ENCODE measurements around the gene GORASP1.

Gene GORASP1

DNA sequence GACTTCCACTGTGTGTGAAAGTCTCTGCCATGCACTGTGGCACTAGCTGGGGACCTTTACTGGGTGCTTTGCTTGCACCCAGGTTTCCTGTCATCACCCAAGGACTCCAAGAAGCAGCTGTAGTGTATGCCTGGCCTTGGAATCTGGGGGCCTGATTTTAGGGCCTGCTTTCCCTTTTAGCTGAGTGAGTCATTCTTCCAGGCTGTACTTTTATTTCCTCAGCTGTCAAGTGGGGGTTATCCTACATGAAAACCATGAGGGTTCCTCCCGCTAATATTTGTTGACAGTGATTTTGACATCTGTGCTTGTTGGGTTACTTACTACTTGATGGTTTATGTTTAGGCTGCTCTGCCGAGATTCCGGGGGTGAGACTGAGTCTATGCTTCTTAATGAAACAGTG lies 18.5 kb downstream of the GORASP1 start:
- Histone ChIP-seq H3K27me3 (ENCODE audit: control insufficient read depth, insufficient read depth, low read length) (no peaks in the 10 kb centered on the region), H3K4me3 (ENCODE audit: low read length) (no peak overlapping the region), H3K36me3 (ENCODE audit: control insufficient read depth, insufficient read depth, low read length) (peaks cover 34% of the 10 kb centered on the region), H3K4me1 (ENCODE audit: control insufficient read depth, insufficient read depth, low read length) (no peaks in the 10 kb centered on the region), H3K27ac (ENCODE audit: low read depth, low read length) (no peak overlapping the region), H3K9ac (ENCODE audit: low read length) (no peak overlapping the region)

DNA sequence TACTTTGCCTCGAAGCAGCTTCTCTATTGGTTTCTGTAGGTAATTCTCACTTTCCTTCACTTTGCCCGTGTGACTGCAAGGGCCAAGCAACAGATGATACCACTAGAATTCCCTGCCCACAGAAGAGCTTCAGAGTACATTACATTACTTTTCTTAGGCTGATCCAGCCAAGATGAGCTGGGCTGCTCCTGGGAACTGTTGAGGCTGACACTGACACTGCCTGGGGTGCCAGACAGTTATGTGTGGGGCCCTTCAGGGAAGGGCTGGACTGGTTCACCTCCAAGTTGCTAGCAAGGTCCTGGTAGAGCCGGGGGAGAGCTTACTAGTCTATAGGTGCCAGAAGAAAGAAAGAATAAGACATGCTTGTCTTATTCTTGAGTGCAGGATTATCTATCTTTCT lies 19.0 kb downstream of the GORASP1 start:
- H3K4me1 ChIP-seq (ENCODE audit: control insufficient read depth, insufficient read depth, low read length), result no peaks in the 10 kb centered on the region
- peaks cover 33% of the 10 kb centered on the region for H3K36me3 ChIP-seq (ENCODE audit: control insufficient read depth, insufficient read depth, low read length)
- no peak overlapping the region for H3K4me3 ChIP-seq (ENCODE audit: low read length)
- no peak overlapping the region for H3K27ac ChIP-seq (ENCODE audit: low read depth, low read length)
- H3K27me3 ChIP-seq (ENCODE audit: control insufficient read depth, insufficient read depth, low read length), result no peaks in the 10 kb centered on the region
- no peak overlapping the region for H3K9ac ChIP-seq (ENCODE audit: low read length)

DNA sequence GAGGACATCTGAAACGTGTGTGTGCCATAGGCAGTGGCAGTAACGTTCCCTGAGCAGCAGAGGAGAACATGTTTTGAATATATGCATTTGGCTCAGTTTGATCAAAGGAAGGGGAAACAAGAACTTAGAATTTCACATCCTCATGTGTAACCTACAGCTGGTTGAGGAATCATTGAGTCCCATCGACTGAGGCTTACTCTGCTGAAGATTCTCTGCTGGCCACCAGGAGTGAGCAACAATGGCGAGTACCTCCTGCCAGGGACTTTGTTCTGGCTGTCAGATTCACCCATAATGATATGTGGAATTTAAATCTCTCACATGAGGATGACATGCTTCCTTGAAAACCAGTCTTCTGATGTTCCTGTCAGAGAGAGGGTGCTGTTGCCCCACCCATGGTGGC lies 21.3 kb downstream of the GORASP1 start:
- H3K36me3 ChIP-seq (ENCODE audit: control insufficient read depth, insufficient read depth, low read length), result peaks cover 28% of the 10 kb centered on the region
- H3K27ac ChIP-seq (ENCODE audit: low read depth, low read length), result no peak overlapping the region

DNA sequence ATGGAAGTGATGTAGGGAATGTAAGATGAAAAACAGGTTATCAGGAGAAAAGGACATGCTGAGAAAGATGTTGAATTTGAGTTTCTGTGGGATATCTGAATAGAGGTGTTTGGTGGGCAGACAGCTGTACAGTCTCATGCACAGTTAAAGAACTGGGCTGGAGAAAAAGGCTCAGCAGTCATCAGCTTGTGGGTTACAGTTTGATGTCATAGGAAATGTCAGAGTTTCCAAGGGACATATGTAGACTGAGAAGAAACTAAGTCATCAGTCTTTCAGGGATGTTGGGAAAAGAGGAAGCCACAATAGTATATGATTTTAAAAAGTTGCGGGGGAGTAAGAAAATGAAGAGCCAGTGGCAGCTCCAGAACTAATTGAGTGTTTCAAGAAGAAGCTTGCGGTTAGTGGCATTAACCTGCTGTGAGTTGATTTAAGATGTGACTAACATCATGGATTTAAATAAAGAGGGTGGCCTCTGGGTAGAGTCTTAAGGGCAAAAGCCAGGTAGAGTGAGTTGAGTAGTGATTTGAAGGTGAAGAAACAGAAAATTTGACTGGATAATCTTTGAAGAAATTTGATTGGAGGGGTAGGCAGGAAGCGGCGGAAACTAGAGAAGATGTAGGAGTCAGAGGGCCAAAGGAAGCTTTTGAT lies 24.6 kb downstream of the GORASP1 start:
- Histone ChIP-seq H3K27me3 (ENCODE audit: control insufficient read depth, insufficient read depth, low read length) (no peaks in the 10 kb centered on the region), H3K36me3 (ENCODE audit: control insufficient read depth, insufficient read depth, low read length) (peaks cover 15% of the 10 kb centered on the region), H3K27ac (ENCODE audit: low read depth, low read length) (no peak overlapping the region), H3K4me1 (ENCODE audit: control insufficient read depth, insufficient read depth, low read length) (no peaks in the 10 kb centered on the region), H3K4me3 (ENCODE audit: low read length) (no peak overlapping the region), H3K9ac (ENCODE audit: low read length) (no peak overlapping the region)

More for the DNA sequence above, 21.3 kb downstream of the GORASP1 start:
- Histone ChIP-seq H3K4me1 (ENCODE audit: control insufficient read depth, insufficient read depth, low read length) (no peaks in the 10 kb centered on the region), H3K9ac (ENCODE audit: low read length) (no peak overlapping the region), H3K4me3 (ENCODE audit: low read length) (no peak overlapping the region), H3K27me3 (ENCODE audit: control insufficient read depth, insufficient read depth, low read length) (no peaks in the 10 kb centered on the region)

DNA sequence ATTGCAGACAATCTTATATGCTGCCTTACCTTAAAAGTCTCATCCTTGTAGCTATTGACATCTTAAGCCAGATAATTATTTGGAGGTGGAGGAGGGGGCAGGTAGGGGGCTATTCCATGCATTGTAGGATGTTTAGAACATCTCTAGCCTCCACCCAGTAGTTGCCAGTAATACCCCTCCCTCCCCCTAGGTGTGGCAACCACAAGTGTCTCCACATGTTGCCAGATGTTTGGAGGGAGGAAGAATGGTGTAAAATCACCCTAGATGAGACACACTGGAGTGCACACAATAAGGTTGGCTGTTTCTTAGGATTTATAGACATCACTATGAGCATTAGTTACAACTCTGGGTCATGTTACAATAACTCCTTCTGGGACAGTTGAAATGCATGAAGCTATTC lies 27.4 kb downstream of the GORASP1 start:
- Histone ChIP-seq H3K27me3 (ENCODE audit: control insufficient read depth, insufficient read depth, low read length) (no peaks in the 10 kb centered on the region), H3K9ac (ENCODE audit: low read length) (no peak overlapping the region), H3K4me1 (ENCODE audit: control insufficient read depth, insufficient read depth, low read length) (no peaks in the 10 kb centered on the region), H3K36me3 (ENCODE audit: control insufficient read depth, insufficient read depth, low read length) (peaks cover 16% of the 10 kb centered on the region), H3K4me3 (ENCODE audit: low read length) (no peak overlapping the region), H3K27ac (ENCODE audit: low read depth, low read length) (no peak overlapping the region)

DNA sequence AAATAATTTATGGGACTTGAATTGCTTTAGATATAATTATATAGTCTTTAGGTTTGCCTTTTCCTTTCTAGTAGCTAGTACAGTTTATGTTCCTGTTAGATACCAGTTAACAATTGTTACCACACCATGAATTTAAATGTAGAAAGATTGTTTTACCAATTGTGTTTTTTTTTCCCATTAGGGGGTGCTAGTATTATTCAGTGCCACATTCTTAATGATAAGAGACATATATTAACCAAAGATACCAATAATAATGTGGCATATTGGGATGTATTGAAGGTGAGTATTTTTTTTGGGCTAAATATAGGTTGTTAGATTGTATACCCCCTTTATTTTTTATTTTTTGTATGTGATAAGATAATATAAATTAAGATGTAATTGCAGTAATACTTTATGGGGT lies 27.9 kb downstream of the GORASP1 start:
- Histone ChIP-seq H3K36me3 (ENCODE audit: control insufficient read depth, insufficient read depth, low read length) (peaks cover 18% of the 10 kb centered on the region), H3K4me1 (ENCODE audit: control insufficient read depth, insufficient read depth, low read length) (no peaks in the 10 kb centered on the region), H3K27ac (ENCODE audit: low read depth, low read length) (no peak overlapping the region), H3K27me3 (ENCODE audit: control insufficient read depth, insufficient read depth, low read length) (no peaks in the 10 kb centered on the region), H3K4me3 (ENCODE audit: low read length) (no peak overlapping the region), H3K9ac (ENCODE audit: low read length) (no peak overlapping the region)

DNA sequence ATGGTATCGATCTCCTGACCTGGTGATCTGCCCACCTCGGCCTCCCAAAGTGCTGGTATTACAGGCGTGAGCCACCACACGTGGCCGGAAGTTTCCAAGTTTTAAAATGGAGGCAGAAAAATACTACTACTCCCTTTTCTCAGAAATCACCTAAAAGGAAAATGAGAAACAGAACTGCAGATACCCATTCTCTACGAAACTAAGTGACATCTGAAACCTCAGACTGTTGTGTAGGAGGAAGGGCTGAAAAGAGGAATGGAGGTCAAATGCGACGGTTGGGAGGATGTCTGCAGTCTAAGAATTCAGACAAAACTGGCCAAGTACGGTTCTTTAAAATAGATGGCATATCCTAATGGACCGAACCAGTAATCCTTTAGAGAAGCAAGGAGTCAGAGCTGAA lies 31.5 kb downstream of the GORASP1 start:
- Histone ChIP-seq H3K4me1 (ENCODE audit: control insufficient read depth, insufficient read depth, low read length) (no peaks in the 10 kb centered on the region), H3K9ac (ENCODE audit: low read length) (no peak overlapping the region), H3K27me3 (ENCODE audit: control insufficient read depth, insufficient read depth, low read length) (no peaks in the 10 kb centered on the region), H3K27ac (ENCODE audit: low read depth, low read length) (no peak overlapping the region), H3K36me3 (ENCODE audit: control insufficient read depth, insufficient read depth, low read length) (peaks cover 33% of the 10 kb centered on the region), H3K4me3 (ENCODE audit: low read length) (no peak overlapping the region)

DNA sequence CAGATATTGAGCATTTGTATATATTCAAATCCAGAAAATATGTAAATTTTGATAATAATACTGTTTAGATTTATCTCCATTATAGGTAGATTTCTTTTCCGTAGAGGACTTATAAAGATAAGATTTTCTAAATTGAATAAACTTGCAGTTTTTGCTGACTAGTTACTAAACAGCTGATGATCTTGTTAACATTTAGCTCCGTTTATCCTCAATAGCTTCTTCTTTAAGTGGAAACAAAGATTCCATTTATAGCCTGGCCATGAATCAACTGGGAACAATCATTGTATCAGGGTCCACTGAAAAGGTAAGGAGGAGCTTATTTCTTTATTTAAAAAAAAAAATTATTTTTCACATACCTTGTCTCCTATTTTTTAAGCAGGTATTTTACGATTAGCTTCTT lies 38.9 kb downstream of the GORASP1 start:
- Histone ChIP-seq H3K27ac (ENCODE audit: low read depth, low read length) (no peak overlapping the region), H3K4me1 (ENCODE audit: control insufficient read depth, insufficient read depth, low read length) (peaks cover 2% of the 10 kb centered on the region), H3K9ac (ENCODE audit: low read length) (no peak overlapping the region), H3K36me3 (ENCODE audit: control insufficient read depth, insufficient read depth, low read length) (peaks cover 8% of the 10 kb centered on the region), H3K4me3 (ENCODE audit: low read length) (no peak overlapping the region), H3K27me3 (ENCODE audit: control insufficient read depth, insufficient read depth, low read length) (no peaks in the 10 kb centered on the region)

DNA sequence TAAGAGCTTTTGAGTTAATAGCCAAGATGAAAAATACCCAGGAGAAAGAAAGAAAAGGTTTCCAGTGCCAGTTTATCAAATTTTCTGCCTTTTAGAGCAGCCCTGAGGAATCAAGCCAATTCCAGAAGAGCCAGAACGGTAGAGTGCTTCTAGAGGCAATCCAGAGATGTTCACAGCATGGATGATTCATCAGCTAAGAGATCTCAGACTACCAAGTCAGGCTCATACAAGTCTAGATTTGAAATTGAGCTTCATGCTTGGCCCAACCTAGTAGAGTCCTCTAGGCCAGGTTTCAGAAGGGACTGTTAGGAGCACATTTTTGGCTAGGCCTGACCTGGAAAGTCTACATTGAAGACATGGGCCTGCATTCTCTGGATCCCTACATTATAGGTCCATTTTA lies 40.1 kb downstream of the GORASP1 start:
- Histone ChIP-seq H3K4me1 (ENCODE audit: control insufficient read depth, insufficient read depth, low read length) (peaks cover 2% of the 10 kb centered on the region), H3K4me3 (ENCODE audit: low read length) (no peak overlapping the region), H3K9ac (ENCODE audit: low read length) (no peak overlapping the region), H3K36me3 (ENCODE audit: control insufficient read depth, insufficient read depth, low read length) (peaks cover 4% of the 10 kb centered on the region), H3K27ac (ENCODE audit: low read depth, low read length) (no peak overlapping the region), H3K27me3 (ENCODE audit: control insufficient read depth, insufficient read depth, low read length) (no peaks in the 10 kb centered on the region)

DNA sequence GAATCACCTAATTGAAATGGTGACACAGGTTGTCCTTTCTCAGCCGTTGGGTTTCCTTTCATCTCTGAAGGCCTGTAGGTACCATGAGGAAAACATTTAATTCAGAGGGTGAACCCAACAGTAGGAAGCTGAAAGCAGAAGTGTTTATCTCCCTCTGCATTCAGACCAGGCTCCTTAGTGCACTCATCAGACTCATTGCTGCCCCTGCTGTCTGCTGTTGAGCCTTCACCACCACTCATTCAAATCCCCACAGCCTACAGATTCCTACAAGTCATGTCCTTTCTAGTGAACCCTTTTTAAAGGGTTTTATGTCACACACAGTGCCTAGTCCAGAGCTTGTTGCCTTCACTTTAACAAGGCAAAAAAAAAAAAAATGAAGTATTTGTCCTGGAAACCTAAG lies 42.2 kb downstream of the GORASP1 start:
- Histone ChIP-seq H3K36me3 (ENCODE audit: control insufficient read depth, insufficient read depth, low read length) (no peaks in the 10 kb centered on the region), H3K4me3 (ENCODE audit: low read length) (no peak overlapping the region), H3K27me3 (ENCODE audit: control insufficient read depth, insufficient read depth, low read length) (no peaks in the 10 kb centered on the region), H3K9ac (ENCODE audit: low read length) (no peak overlapping the region), H3K27ac (ENCODE audit: low read depth, low read length) (no peak overlapping the region), H3K4me1 (ENCODE audit: control insufficient read depth, insufficient read depth, low read length) (peaks cover 2% of the 10 kb centered on the region)

DNA sequence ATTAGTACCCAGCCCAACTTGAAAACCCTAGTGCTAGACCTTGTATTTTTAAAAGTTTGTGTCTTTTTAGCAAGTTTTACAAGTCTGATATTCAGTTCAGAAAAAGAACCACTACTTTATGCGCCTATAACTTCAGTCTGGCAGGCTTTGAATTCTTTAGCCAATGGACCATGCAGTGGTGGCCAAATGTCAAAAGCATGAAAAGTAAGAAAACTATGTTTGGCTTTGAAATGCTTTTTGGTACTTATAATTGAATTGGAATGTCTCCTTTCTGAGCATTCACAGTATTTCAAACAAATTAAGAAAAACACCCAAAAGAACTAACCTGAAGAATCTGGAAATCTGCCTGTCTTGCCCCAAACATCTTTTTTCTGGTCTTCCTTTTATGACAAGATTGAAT lies 42.8 kb downstream of the GORASP1 start:
- Histone ChIP-seq H3K4me1 (ENCODE audit: control insufficient read depth, insufficient read depth, low read length) (peaks cover 2% of the 10 kb centered on the region), H3K27me3 (ENCODE audit: control insufficient read depth, insufficient read depth, low read length) (no peaks in the 10 kb centered on the region), H3K27ac (ENCODE audit: low read depth, low read length) (no peak overlapping the region), H3K9ac (ENCODE audit: low read length) (no peak overlapping the region), H3K4me3 (ENCODE audit: low read length) (no peak overlapping the region), H3K36me3 (ENCODE audit: control insufficient read depth, insufficient read depth, low read length) (no peaks in the 10 kb centered on the region)

DNA sequence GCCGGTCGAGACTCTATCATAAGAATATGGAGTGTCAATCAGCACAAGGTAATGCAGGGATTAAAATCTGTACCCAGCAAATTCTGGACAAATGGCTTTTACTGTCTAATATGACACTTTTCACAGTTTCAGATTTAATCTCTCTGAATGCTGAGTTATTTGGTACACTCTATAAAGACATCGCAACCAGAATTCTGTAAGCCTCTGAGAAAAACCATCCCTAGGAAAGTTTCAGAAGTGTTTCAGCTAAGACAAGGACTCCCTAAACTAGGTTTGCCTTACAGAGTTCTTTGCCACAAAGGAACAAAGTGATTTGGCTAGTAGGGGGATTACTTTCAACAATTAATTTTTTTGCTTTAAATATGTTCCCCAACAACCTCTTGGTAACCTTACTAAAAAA lies 44.3 kb downstream of the GORASP1 start:
- H3K27me3 ChIP-seq (ENCODE audit: control insufficient read depth, insufficient read depth, low read length), result no peaks in the 10 kb centered on the region
- no peaks in the 10 kb centered on the region for H3K36me3 ChIP-seq (ENCODE audit: control insufficient read depth, insufficient read depth, low read length)

DNA sequence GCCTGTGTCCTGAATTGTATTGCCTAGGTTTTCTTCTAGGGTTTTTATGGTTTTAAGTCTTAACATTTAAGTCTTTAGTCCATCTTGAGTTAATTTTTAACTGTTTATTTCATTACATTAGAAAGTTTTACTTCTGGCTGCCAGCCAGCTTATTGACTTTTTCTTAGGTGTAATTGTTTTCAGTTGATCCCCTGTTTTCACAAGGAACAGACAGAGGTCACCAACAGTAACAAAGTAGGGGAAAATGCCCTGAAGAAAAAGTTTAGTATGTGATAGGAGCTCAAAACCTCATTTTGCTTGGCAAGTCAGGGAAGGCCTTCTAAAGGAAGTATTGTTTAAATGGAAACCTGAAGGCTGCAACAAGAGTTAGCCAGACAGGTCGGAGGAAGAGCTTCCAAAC lies 45.2 kb downstream of the GORASP1 start:
- H3K36me3 ChIP-seq (ENCODE audit: control insufficient read depth, insufficient read depth, low read length), result no peaks in the 10 kb centered on the region
- no peak overlapping the region for H3K4me3 ChIP-seq (ENCODE audit: low read length)
- no peaks in the 10 kb centered on the region for H3K27me3 ChIP-seq (ENCODE audit: control insufficient read depth, insufficient read depth, low read length)
- H3K9ac ChIP-seq (ENCODE audit: low read length), result no peak overlapping the region
- H3K27ac ChIP-seq (ENCODE audit: low read depth, low read length), result no peak overlapping the region
- H3K4me1 ChIP-seq (ENCODE audit: control insufficient read depth, insufficient read depth, low read length), result peaks cover 2% of the 10 kb centered on the region

More for the DNA sequence above, 44.3 kb downstream of the GORASP1 start:
- H3K27ac ChIP-seq (ENCODE audit: low read depth, low read length), result no peak overlapping the region
- no peak overlapping the region for H3K4me3 ChIP-seq (ENCODE audit: low read length)
- H3K9ac ChIP-seq (ENCODE audit: low read length), result no peak overlapping the region
- H3K4me1 ChIP-seq (ENCODE audit: control insufficient read depth, insufficient read depth, low read length), result peaks cover 2% of the 10 kb centered on the region
